Mesothelial cell of epicardium (in vitro differentiated cells): ENCODE results near the gene DDX20. TPM values are rescaled to one million over a fixed set of nuclear protein-coding genes. Genes with fewer than 3 reads are reported as not detected.

Source experiments
- DNase-seq, 2 experiments: peaks; one replicate each; pipeline ENCODE4 v3.0.0; 2021; ENCODE audit warnings: low spot score in 2 of 2; ENCODE audit not compliant: unreplicated experiment in 2 of 2
- H3K27ac Mint-ChIP-seq: 2 replicates; pipeline ENCODE4 v1.8.0; 2021; ENCODE audit warnings: mixed read lengths
- H3K27me3 Mint-ChIP-seq: 2 replicates; pipeline ENCODE4 v1.8.0; 2021; ENCODE audit warnings: low read depth, mixed read lengths
- H3K36me3 Mint-ChIP-seq: 2 replicates; pipeline ENCODE4 v1.8.0; 2021; ENCODE audit warnings: mixed read lengths
- H3K4me1 Mint-ChIP-seq: 2 replicates; pipeline ENCODE4 v1.8.0; 2021; ENCODE audit warnings: mixed read lengths
- H3K4me3 Mint-ChIP-seq: 2 replicates; pipeline ENCODE4 v1.8.0; 2021; ENCODE audit warnings: mild to moderate bottlenecking, moderate library complexity, mixed read lengths
- H3K9me3 Mint-ChIP-seq: 2 replicates; pipeline ENCODE4 v1.8.0; 2021; ENCODE audit warnings: mixed read lengths
- CTCF ChIP-seq: fragments of 200-600 bp; sonication (generic); IDR thresholded peaks from one replicate; pipeline ENCODE4 v1.5.0; 2021; ENCODE audit warnings: antibody characterized with exemption; ENCODE audit not compliant: unreplicated experiment
- total RNA-seq: library from RNA; stranded (reverse); gene quantifications from 3 replicates; pipeline ENCODE4 v1.2.1, GENCODE V29; 2021

DDX20 gene
- total RNA-seq, 1 donor from 2014 or later: 16.5 TPM

- peaks cover 6% of the 10 kb centered on the region for H3K27me3 Mint-ChIP-seq
- no peaks in the 10 kb centered on the region for H3K4me1 Mint-ChIP-seq
- peaks cover 4% of the 10 kb centered on the region for H3K36me3 Mint-ChIP-seq
Measured at GRCh38 chr1:111717450-111717849, 38.3 kb upstream of the DDX20 start.

GRCh38 chr1:111719135-111719534 is 36.6 kb upstream of the DDX20 start:
- peaks cover 4% of the 10 kb centered on the region for H3K36me3 Mint-ChIP-seq
- no peak for DNase-seq
- H3K4me1 Mint-ChIP-seq: no peaks in the 10 kb centered on the region
- H3K27me3 Mint-ChIP-seq: peaks cover 11% of the 10 kb centered on the region
- H3K4me3 Mint-ChIP-seq: no peak overlapping the region
- H3K27ac Mint-ChIP-seq: no peak overlapping the region
- no peaks in the 10 kb centered on the region for H3K9me3 Mint-ChIP-seq
- no peak for TF ChIP-seq CTCF

More at GRCh38 chr1:111717450-111717849, 38.3 kb upstream of the DDX20 start:
- no peak for TF ChIP-seq CTCF
- no peak for DNase-seq
- no peak overlapping the region for H3K4me3 Mint-ChIP-seq
- no peak overlapping the region for H3K27ac Mint-ChIP-seq
- no peaks in the 10 kb centered on the region for H3K9me3 Mint-ChIP-seq

GRCh38 chr1:111719674-111720132 is 36.0 kb upstream of the DDX20 start:
- H3K9me3 Mint-ChIP-seq: no peaks in the 10 kb centered on the region
- no peaks in the 10 kb centered on the region for H3K4me1 Mint-ChIP-seq
- H3K36me3 Mint-ChIP-seq: peaks cover 4% of the 10 kb centered on the region
- no peak overlapping the region for H3K4me3 Mint-ChIP-seq
- DNase-seq: no peak
- TF ChIP-seq CTCF: no peak
- peaks cover 14% of the 10 kb centered on the region for H3K27me3 Mint-ChIP-seq
- no peak overlapping the region for H3K27ac Mint-ChIP-seq

- no peak for TF ChIP-seq CTCF
- H3K36me3 Mint-ChIP-seq: peaks cover 4% of the 10 kb centered on the region
- H3K27ac Mint-ChIP-seq: no peak overlapping the region
- no peaks in the 10 kb centered on the region for H3K9me3 Mint-ChIP-seq
- H3K4me3 Mint-ChIP-seq: no peak overlapping the region
- no peak for DNase-seq
- H3K4me1 Mint-ChIP-seq: no peaks in the 10 kb centered on the region
- peaks cover 16% of the 10 kb centered on the region for H3K27me3 Mint-ChIP-seq
Measured at GRCh38 chr1:111720274-111720976, 35.3 kb upstream of the DDX20 start.

GRCh38 chr1:111720977-111721786 is 34.5 kb upstream of the DDX20 start:
- H3K27me3 Mint-ChIP-seq: peaks cover 16% of the 10 kb centered on the region
- peaks cover 4% of the 10 kb centered on the region for H3K36me3 Mint-ChIP-seq
- TF ChIP-seq CTCF: no peak
- no peaks in the 10 kb centered on the region for H3K9me3 Mint-ChIP-seq
- H3K27ac Mint-ChIP-seq: no peak overlapping the region
- H3K4me1 Mint-ChIP-seq: no peaks in the 10 kb centered on the region
- no peak for DNase-seq
- no peak overlapping the region for H3K4me3 Mint-ChIP-seq
